ENCODE measurements around the gene PSMC6.

The PSMC6 gene

DNA sequence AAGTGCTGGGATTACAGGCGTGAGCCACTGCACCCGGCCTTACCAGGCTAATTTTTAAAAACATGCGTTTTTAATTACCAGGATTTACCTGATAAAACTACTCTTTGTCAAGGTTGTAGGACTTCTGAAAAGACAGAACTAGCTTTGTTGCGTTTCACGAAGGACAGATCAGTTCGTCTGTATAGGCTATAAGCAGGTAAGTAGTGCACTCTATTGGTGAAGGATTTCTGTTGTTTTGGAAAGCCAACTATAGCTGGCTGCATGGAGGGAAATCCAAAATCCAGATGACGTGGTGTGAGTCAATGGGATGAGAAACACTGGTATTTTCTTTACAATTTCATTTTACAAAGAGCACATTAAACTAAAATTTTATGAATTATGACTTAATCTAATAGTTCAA lies 69.8 kb downstream of the PSMC6 start:
- DNase-seq = no peak
- no peak for TF ChIP-seq CTCF (IDR thresholded peaks at IDR 0.05; ENCODE audit: low read depth, low read length)
- no peak overlapping the region for H3K4me3 ChIP-seq (ENCODE audit: low read depth, low read length)
- no peaks in the 10 kb centered on the region for H3K27me3 ChIP-seq (ENCODE audit: insufficient read depth, low read depth, severe bottlenecking)
- peaks cover 20% of the 10 kb centered on the region for H3K36me3 ChIP-seq
- no peak overlapping the region for H3K27ac ChIP-seq
- H3K9me3 ChIP-seq (ENCODE audit: severe bottlenecking) = no peaks in the 10 kb centered on the region

Data from WERI-Rb-1 (cell line).